ENCODE data around the gene CEACAM1. TPM values are rescaled to one million over a fixed set of nuclear protein-coding genes. Genes with fewer than 3 reads are reported as not detected.

Gene CEACAM1
- polyA plus RNA-seq, 1 donor from 2014 or later: 0.12 TPM

GRCh38 chr19:42576241-42576640, 48.0 kb upstream of the CEACAM1 start:
- Histone ChIP-seq H3K4me3 (ENCODE audit: low read length) (no peak overlapping the region), H3K27ac (ENCODE audit: low read length) (no peak overlapping the region), H3K9ac (ENCODE audit: low read length) (no peak overlapping the region), H3K79me2 (replicated peaks; ENCODE audit: insufficient read depth, low read length) (no peaks in the 10 kb centered on the region), H2AFZ (ENCODE audit: low read depth, low read length) (no peak overlapping the region), H3K4me2 (ENCODE audit: low read length) (no peak overlapping the region), H3K27me3 (ENCODE audit: insufficient read depth, low read depth, low read length) (no peaks in the 10 kb centered on the region), H3K9me2 (ENCODE audit: insufficient read depth, low read length) (no peaks in the 10 kb centered on the region), H3F3A (ENCODE audit: insufficient read depth, low read length, poor library complexity, severe bottlenecking) (no peaks in the 10 kb centered on the region), H3K36me3 (ENCODE audit: insufficient read depth, low read length) (no peaks in the 10 kb centered on the region), H4K20me1 (ENCODE audit: insufficient read depth) (no peaks in the 10 kb centered on the region), H3K9me3 (ENCODE audit: low read length) (no peaks in the 10 kb centered on the region)
- TF ChIP-seq MXI1 (conservative IDR thresholded peaks at IDR 0.05; ENCODE audit: poor library complexity, severe bottlenecking) (no peak), SMC3 (conservative IDR thresholded peaks at IDR 0.05; ENCODE audit: poor library complexity) (no peak), EZH2 (IDR thresholded peaks at IDR 0.05; ENCODE audit: borderline replicate concordance, insufficient read depth, low read length, poor library complexity, severe bottlenecking) (no peak), CTCF (IDR thresholded peaks at IDR 0.05; ENCODE audit: poor library complexity, severe bottlenecking) (no peak)

- no peaks in the 10 kb centered on the region for H3K27me3 ChIP-seq (ENCODE audit: insufficient read depth, low read depth, low read length)
- TF ChIP-seq EZH2 (IDR thresholded peaks at IDR 0.05; ENCODE audit: borderline replicate concordance, insufficient read depth, low read length, poor library complexity, severe bottlenecking) (no peak), SMC3 (conservative IDR thresholded peaks at IDR 0.05; ENCODE audit: poor library complexity) (no peak), TAF1 (IDR thresholded peaks at IDR 0.05; ENCODE audit: low read depth) (no peak), MXI1 (conservative IDR thresholded peaks at IDR 0.05; ENCODE audit: poor library complexity, severe bottlenecking) (no peak), REST (IDR thresholded peaks at IDR 0.05; ENCODE audit: borderline replicate concordance) (no peak), EP300 (conservative IDR thresholded peaks at IDR 0.05; ENCODE audit: poor library complexity, severe bottlenecking) (no peak), POLR2AphosphoS5 (IDR thresholded peaks at IDR 0.05) (no peak), RAD21 (conservative IDR thresholded peaks at IDR 0.05) (no peak), CTCF (IDR thresholded peaks at IDR 0.05; ENCODE audit: poor library complexity, severe bottlenecking) (no peak)
- no peak overlapping the region for H3K4me3 ChIP-seq (ENCODE audit: low read length)
- H3K36me3 ChIP-seq (ENCODE audit: insufficient read depth, low read length): no peaks in the 10 kb centered on the region
- no peak overlapping the region for H2AFZ ChIP-seq (ENCODE audit: low read depth, low read length)
- H3K79me2 ChIP-seq (replicated peaks; ENCODE audit: insufficient read depth, low read length): no peaks in the 10 kb centered on the region
- no peaks in the 10 kb centered on the region for H3K9me3 ChIP-seq (ENCODE audit: low read length)
- no peaks in the 10 kb centered on the region for H4K20me1 ChIP-seq (ENCODE audit: insufficient read depth)
- H3K27ac ChIP-seq (ENCODE audit: low read length): no peak overlapping the region
- no peaks in the 10 kb centered on the region for H3F3A ChIP-seq (ENCODE audit: insufficient read depth, low read length, poor library complexity, severe bottlenecking)
- H3K9me2 ChIP-seq (ENCODE audit: insufficient read depth, low read length): no peaks in the 10 kb centered on the region
- H3K4me2 ChIP-seq (ENCODE audit: low read length): no peak overlapping the region
- H3K9ac ChIP-seq (ENCODE audit: low read length): no peak overlapping the region
Measured at GRCh38 chr19:42573642-42574041, 45.4 kb upstream of the CEACAM1 start.
